IMR-90 (cell line): ENCODE results near the gene GNAO1. TPM values are rescaled to one million over a fixed set of nuclear protein-coding genes. Genes with fewer than 3 reads are reported as not detected.

ENCODE experiments used
- ATAC-seq: fragments of 200-7000 bp; cut with Tn5 transposase; 2 replicates; pipeline ENCODE4 v1.9.1; 2020; ENCODE audit warnings: low read depth, mild to moderate bottlenecking, moderate library complexity
- BruUV-seq: library from RNA; stranded (reverse); fragments of 400-500 nt; replicated peaks from 2 replicates; lab custom pipeline; 2021; lab: Mats Ljungman, UMichigan
- CTCF ChIA-PET: fragments of 300-600 bp; formaldehyde crosslinking; extraction: SDS; loops from one replicate; lab custom pipeline; 2021; ENCODE audit warnings: antibody characterized with exemption; lab: Yijun Ruan, JAX
- POLR2A ChIA-PET: fragments of 300-600 bp; sonication (Branson Sonifier 250); formaldehyde crosslinking; loops from one replicate; lab custom pipeline; 2022; ENCODE audit warnings: antibody characterized with exemption; ENCODE audit not compliant: unreplicated experiment; lab: Charles Lee
- DNase-seq: peaks from one replicate; pipeline ENCODE4 v3.0.0; 2013
- H2AFZ ChIP-seq: replicated peaks from 2 replicates; pipeline ENCODE3; 2013; ENCODE audit warnings: low read length, mild to moderate bottlenecking; ENCODE audit not compliant: poor library complexity
- H2AK5ac ChIP-seq: 2 replicates; pipeline ENCODE4 v1.6.1; 2013; ENCODE audit warnings: low read depth, low read length, inconsistent platforms
- H2AK9ac ChIP-seq: replicated peaks from 2 replicates; pipeline ENCODE3; 2013; ENCODE audit warnings: mild to moderate bottlenecking, low read depth, low read length, moderate library complexity; ENCODE audit not compliant: poor library complexity
- H2BK120ac ChIP-seq: 2 replicates; pipeline ENCODE4 v1.6.1; 2013; ENCODE audit warnings: low read depth, low read length, inconsistent platforms
- H2BK15ac ChIP-seq: 3 replicates; pipeline ENCODE4 v1.6.1; 2013; ENCODE audit warnings: low read depth, low read length, inconsistent platforms
- H2BK20ac ChIP-seq: 2 replicates; pipeline ENCODE4 v1.6.1; 2013; ENCODE audit warnings: low read depth, mild to moderate bottlenecking, inconsistent platforms, low read length, moderate library complexity
- H2BK5ac ChIP-seq: 2 replicates; pipeline ENCODE4 v1.6.1; 2013; ENCODE audit warnings: mild to moderate bottlenecking, low read depth, low read length, inconsistent platforms; ENCODE audit not compliant: poor library complexity, severe bottlenecking
- H3K14ac ChIP-seq: replicated peaks from 2 replicates; pipeline ENCODE4 v1.6.1; 2013; ENCODE audit warnings: low read depth, low read length, inconsistent platforms
- H3K18ac ChIP-seq: 2 replicates; pipeline ENCODE4 v1.6.1; 2013; ENCODE audit warnings: low read depth, low read length, control low read depth
- H3K23ac ChIP-seq: 2 replicates; pipeline ENCODE4 v1.6.1; 2013; ENCODE audit warnings: low read depth, low read length, inconsistent platforms
- H3K27ac ChIP-seq: 2 replicates; pipeline ENCODE4 v1.5.1; 2013; ENCODE audit warnings: mild to moderate bottlenecking, control low read depth, low read length; ENCODE audit not compliant: insufficient read depth
- H3K27me3 ChIP-seq: 2 replicates; pipeline ENCODE4 v1.6.1; 2013; ENCODE audit warnings: low read length; ENCODE audit not compliant: control insufficient read depth, insufficient read depth
- H3K36me3 ChIP-seq: 2 replicates; pipeline ENCODE4 v1.6.1; 2013; ENCODE audit warnings: low read length, mixed read lengths; ENCODE audit not compliant: control insufficient read depth, insufficient read depth
- H3K4ac ChIP-seq: 2 replicates; pipeline ENCODE4 v1.6.1; 2013; ENCODE audit warnings: low read depth, low read length, inconsistent platforms
- H3K4me1 ChIP-seq: 2 replicates; pipeline ENCODE4 v1.6.1; 2013; ENCODE audit warnings: low read length, mixed read lengths; ENCODE audit not compliant: control insufficient read depth, insufficient read depth
- H3K4me2 ChIP-seq: 2 replicates; pipeline ENCODE4 v1.6.1; 2013; ENCODE audit warnings: low read depth, mild to moderate bottlenecking, control low read depth, low read length, moderate library complexity
- H3K4me3 ChIP-seq: 2 replicates; pipeline ENCODE4 v1.5.1; 2013; ENCODE audit warnings: low read depth, mild to moderate bottlenecking, control low read depth, low read length, moderate library complexity; ENCODE audit not compliant: insufficient read depth
- H3K56ac ChIP-seq: 2 replicates; pipeline ENCODE4 v1.6.1; 2013; ENCODE audit warnings: low read length, inconsistent platforms; ENCODE audit not compliant: insufficient read depth; ENCODE audit errors: extremely low read depth
- H3K79me1 ChIP-seq, 2 experiments: 2 replicates each; pipeline ENCODE4 v1.6.1; 2013; ENCODE audit warnings: low read length in 2 of 2, inconsistent platforms in 1 of 2, low read depth in 1 of 2
- H3K9ac ChIP-seq: 2 replicates; pipeline ENCODE4 v1.6.1; 2013; ENCODE audit warnings: low read depth, low read length, control low read depth
- H3K9me1 ChIP-seq: 2 replicates; pipeline ENCODE4 v1.6.1; 2013; ENCODE audit warnings: low read length, inconsistent platforms; ENCODE audit not compliant: insufficient read depth
- H3K9me3 ChIP-seq: 2 replicates; pipeline ENCODE4 v1.6.1; 2013; ENCODE audit warnings: low read length; ENCODE audit not compliant: control insufficient read depth, insufficient read depth
- H4K20me1 ChIP-seq: 2 replicates; pipeline ENCODE4 v1.6.1; 2013; ENCODE audit warnings: low read length, inconsistent platforms; ENCODE audit not compliant: insufficient read depth
- H4K5ac ChIP-seq: 2 replicates; pipeline ENCODE4 v1.6.1; 2013; ENCODE audit warnings: mild to moderate bottlenecking, low read depth, low read length, control low read depth
- H4K8ac ChIP-seq, 2 experiments: 2 replicates each; pipeline ENCODE4 v1.6.1; 2013; ENCODE audit warnings: low read depth in 2 of 2, low read length in 2 of 2, control low read depth in 1 of 2, inconsistent platforms in 1 of 2
- H4K91ac ChIP-seq: 2 replicates; pipeline ENCODE4 v1.6.1; 2013; ENCODE audit warnings: low read depth, low read length, inconsistent platforms; ENCODE audit not compliant: insufficient read depth
- CTCF ChIP-seq: conservative IDR thresholded peaks from 2 replicates; pipeline ENCODE4 v1.5.1; 2012; ENCODE audit warnings: mild to moderate bottlenecking, low read depth, low read length, improper control_type of control experiment
- RCOR1 ChIP-seq: IDR thresholded peaks from 2 replicates; pipeline ENCODE4 v1.6.1; 2012; ENCODE audit warnings: mild to moderate bottlenecking, low read length, improper control_type of control experiment; ENCODE audit not compliant: insufficient replicate concordance
- WGBS, 2 experiments: methylation state at CpG; one replicate each; pipeline versions ENCODE4 v1.1.5 to v1.1.7; 2013; ENCODE audit warnings: missing lambda C conversion rate in 2 of 2; ENCODE audit not compliant: insufficient read length in 1 of 2; ENCODE audit errors: extremely low coverage in 2 of 2; 5-methylcytosine and 5-hydroxymethylcytosine counted together
- dilution Hi-C: fragments of 300-500 bp; cut with HindIII; formaldehyde crosslinking; loops from one replicate; pipeline ENCODE4 v1.14.3; 2018; ENCODE audit warnings: low sequenced_read_pairs; ENCODE audit not compliant: unreplicated experiment
- in situ Hi-C: fragments of 300-500 bp; cut with MboI; formaldehyde crosslinking; loops from 3 replicates; pipeline ENCODE4 v1.14.3; 2019; ENCODE audit warnings: low sequenced_read_pairs, inconsistent platforms, mixed read lengths
- intact Hi-C: fragments of 100-400 bp; cut with micrococcal nuclease; formaldehyde crosslinking; loops from 2 replicates; pipeline ENCODE4 v1.10.0; 2022
- polyA plus RNA-seq, 3 experiments: library from polyadenylated mRNA; depleted of rRNA; stranded (reverse); fragments of >200 nt; gene quantifications; 2 replicates each; pipeline ENCODE4 v1.2.3, GENCODE V29; 2012; ENCODE audit warnings: low replicate concordance in 1 of 3
- total RNA-seq: library from RNA; depleted of rRNA; stranded (reverse); fragments of >200 nt; gene quantifications from 2 replicates; pipeline ENCODE4 v1.2.3, GENCODE V29; 2012

GNAO1 gene
- total and polyA plus RNA-seq, 2 of the 4 experiments (the other 2 are of a cell fraction) = under 0.01 to 0.07 TPM

GRCh38 chr16:56262148-56262547 lies 70.9 kb downstream of the GNAO1 start:
- H3K4me3 ChIP-seq = no peak overlapping the region
- H3K14ac ChIP-seq = no peak overlapping the region
- dilution Hi-C loops = no loop called here
- no peak overlapping the region for H3K4ac ChIP-seq
- CTCF ChIA-PET = no interaction called here
- H3K9ac ChIP-seq = no peak overlapping the region
- H3K4me1 ChIP-seq = peaks cover 2% of the 10 kb centered on the region; the same call in 1 of the 2 replicates
- no peak overlapping the region for H4K91ac ChIP-seq
- BruUV-seq = no TSS peak
- H2BK15ac ChIP-seq = no peak overlapping the region
- H3K23ac ChIP-seq = no peak overlapping the region
- no peaks in the 10 kb centered on the region for H3K9me1 ChIP-seq
- H3K9me3 ChIP-seq = no peaks in the 10 kb centered on the region
- no peak overlapping the region for H2AK5ac ChIP-seq
- no peak overlapping the region for H3K27ac ChIP-seq
- H3K79me1 ChIP-seq = no peaks in the 10 kb centered on the region
- no peaks in the 10 kb centered on the region for H3K36me3 ChIP-seq
- in situ Hi-C loops = no loop called here
- no peak overlapping the region for H2BK120ac ChIP-seq
- POLR2A ChIA-PET = no interaction called here
- 83% methylated on average over 1 of the region's 5 CpGs; no CpG with 5 or more reads in 1 of the 2 experiments for WGBS, 2 experiments
- no peak overlapping the region for H2AK9ac ChIP-seq
- no peak overlapping the region for H4K5ac ChIP-seq
- H2BK5ac ChIP-seq = no peak overlapping the region
- peaks cover 33% of the 10 kb centered on the region for H3K27me3 ChIP-seq
- ATAC-seq (no peak), DNase-seq (no peak)
- no peak overlapping the region for H2AFZ ChIP-seq
- no peak overlapping the region for H4K8ac ChIP-seq
- H3K18ac ChIP-seq = no peak overlapping the region
- H3K56ac ChIP-seq = no peak overlapping the region
- no peaks in the 10 kb centered on the region for H4K20me1 ChIP-seq
- H2BK20ac ChIP-seq = no peak overlapping the region
- H3K4me2 ChIP-seq = no peak overlapping the region
- intact Hi-C loops = no loop called here
- TF ChIP-seq RCOR1 = no peak
- no peak for TF ChIP-seq CTCF
